Activated T-cell treated with anti-CD3 and anti-CD28 coated beads, Interleukin-2, amount 50 U/mL, for 4 hours (primary cell): ENCODE data around the gene RBM44. TPM values are rescaled to one million over a fixed set of nuclear protein-coding genes. Genes with fewer than 3 reads are reported as not detected.
"Not testable (repeated sequence)": the region's sequence is repeated elsewhere in the genome, so short reads cannot be mapped to it uniquely, and the experiment has no call there.

ENCODE experiments used
- ATAC-seq, 2 donors: fragments of 200-7000 bp; cut with Tn5 transposase; one replicate each; pipeline ENCODE4 v1.10.0; 2021
- DNase-seq: peaks from one replicate; pipeline ENCODE4 v3.0.0-alpha.2; 2020
- H3K27me3 Mint-ChIP-seq: one replicate; pipeline ENCODE4 v1.8.0; 2021; ENCODE audit warnings: low read depth, mixed read lengths
- H3K36me3 Mint-ChIP-seq: one replicate; pipeline ENCODE4 v1.8.0; 2022; ENCODE audit warnings: mixed read lengths; ENCODE audit not compliant: insufficient read depth
- H3K4me1 Mint-ChIP-seq: one replicate; pipeline ENCODE4 v1.8.0; 2021; ENCODE audit warnings: low read depth, mixed read lengths
- H3K4me3 Mint-ChIP-seq: one replicate; pipeline ENCODE4 v1.8.0; 2021; ENCODE audit warnings: mild to moderate bottlenecking, moderate library complexity, mixed read lengths
- H3K9me3 Mint-ChIP-seq: one replicate; pipeline ENCODE4 v1.8.0; 2021; ENCODE audit warnings: mixed read lengths
- total RNA-seq, 3 donors: library from RNA; stranded (reverse); gene quantifications; one replicate each; pipeline ENCODE4 v1.2.1, GENCODE V29; 2021

The RBM44 gene
- total RNA-seq, 3 donors from 2014 or later: 0.33 to 0.69 (median 0.68) TPM

GRCh38 chr2:237868074-237868473 lies 69.5 kb downstream of the RBM44 start:
- not testable (repeated sequence) for H3K4me3 Mint-ChIP-seq, ATAC-seq, H3K4me1 Mint-ChIP-seq, H3K9me3 Mint-ChIP-seq, H3K36me3 Mint-ChIP-seq, DNase-seq
- H3K27me3 Mint-ChIP-seq: peaks cover 37% of the 10 kb centered on the region

DNA sequence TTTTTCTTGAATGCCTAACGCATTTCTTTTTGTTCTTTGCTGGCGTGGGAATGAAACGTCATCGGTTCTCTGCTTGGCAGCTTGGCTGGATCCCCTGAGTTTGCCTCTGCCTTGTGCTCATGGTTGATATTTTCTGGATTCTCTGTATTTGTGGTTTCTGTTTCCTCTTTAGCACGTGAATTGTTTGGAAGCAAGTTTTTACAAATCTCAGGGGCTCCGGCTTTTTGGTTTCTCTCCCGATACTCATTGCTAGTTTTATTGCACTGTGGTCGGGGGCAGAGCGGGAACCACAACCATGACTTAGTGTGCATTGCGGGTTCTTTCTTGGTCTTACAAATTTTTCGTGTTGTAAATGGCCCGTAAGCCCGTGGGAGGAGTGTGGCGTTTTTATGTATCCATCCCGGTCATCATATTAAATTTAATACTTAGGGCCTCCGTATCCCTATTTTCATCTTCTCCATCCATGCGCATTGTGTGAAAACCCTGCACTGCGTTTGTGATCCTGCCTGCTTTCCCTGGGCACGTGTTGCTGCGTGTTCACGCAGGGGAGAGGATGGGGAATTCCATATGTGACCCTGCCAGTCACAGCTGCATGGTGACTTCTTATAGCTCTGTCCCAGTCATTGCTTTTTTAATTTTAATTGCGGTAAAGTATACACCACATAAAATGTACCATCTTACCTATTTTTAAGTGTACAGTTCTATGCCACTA lies 70.2 kb downstream of the RBM44 start:
- peaks cover 13% of the 10 kb centered on the region for H3K4me1 Mint-ChIP-seq
- H3K4me3 Mint-ChIP-seq: peak overlapping the region; percentile 4
- H3K9me3 Mint-ChIP-seq: no peaks in the 10 kb centered on the region
- no peaks in the 10 kb centered on the region for H3K36me3 Mint-ChIP-seq
- peaks cover 34% of the 10 kb centered on the region for H3K27me3 Mint-ChIP-seq
- no peak for ATAC-seq
- no peak for DNase-seq

DNA sequence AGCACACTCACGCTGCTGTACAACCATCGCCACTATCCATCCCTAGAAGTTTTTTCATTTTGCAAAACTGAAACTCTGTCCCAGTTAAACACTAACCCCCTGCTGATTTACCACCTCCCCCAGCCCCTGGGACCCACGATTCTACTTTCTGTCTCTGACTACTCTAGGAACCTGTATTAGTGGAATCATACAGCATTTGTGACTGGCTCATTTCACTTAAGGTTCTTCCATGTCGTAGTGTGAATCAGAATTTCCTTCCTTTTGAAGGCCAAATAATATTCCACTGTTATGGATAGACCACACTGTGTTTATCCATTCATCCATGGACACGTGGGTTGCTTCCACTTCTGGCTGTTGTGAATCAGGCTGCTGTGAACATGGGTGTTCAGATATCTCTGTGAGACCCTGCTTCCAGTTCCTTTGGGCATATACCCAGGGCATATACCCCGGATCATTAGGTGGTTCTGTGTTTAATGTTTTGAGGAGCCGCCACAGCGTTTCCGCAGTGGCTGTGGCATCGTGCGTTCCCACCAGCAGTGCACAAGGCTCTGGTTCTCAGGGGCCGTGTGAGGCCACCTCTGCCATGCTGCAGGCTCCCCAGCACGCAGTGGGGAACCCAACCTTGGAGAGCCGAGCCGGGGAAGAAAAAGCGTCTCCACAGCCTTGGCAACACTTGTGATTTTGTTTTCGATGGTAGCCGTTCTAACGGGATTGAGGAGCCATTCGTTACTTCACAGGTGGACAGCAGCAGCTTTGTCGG lies 70.9 kb downstream of the RBM44 start:
- Mint-ChIP-seq H3K27me3 (peaks cover 31% of the 10 kb centered on the region), H3K9me3 (no peaks in the 10 kb centered on the region), H3K4me1 (peaks cover 16% of the 10 kb centered on the region), H3K4me3 (no peak overlapping the region), H3K36me3 (no peaks in the 10 kb centered on the region)
- DNase-seq (no peak), ATAC-seq (peak in 1 of 2 donors; percentile 14)

DNA sequence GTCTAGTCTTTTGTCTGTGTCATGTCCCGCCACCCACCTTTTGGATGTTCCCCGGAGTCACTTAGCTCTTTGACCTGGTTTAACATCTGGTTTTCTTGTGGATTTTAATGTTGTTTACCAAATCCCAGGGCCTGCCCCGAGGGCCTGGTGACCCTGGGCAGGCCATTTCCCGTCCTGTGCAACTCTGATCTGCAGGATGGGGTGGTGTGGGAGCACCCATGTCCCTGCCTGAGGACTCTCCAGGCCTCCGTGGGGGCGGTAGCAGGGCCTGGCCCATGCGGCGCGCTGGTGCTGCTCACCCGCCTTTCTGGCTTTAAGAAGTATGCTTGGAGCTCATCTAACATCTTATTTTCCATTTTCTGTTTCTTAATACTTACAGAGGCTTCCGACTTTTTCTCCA lies 71.5 kb downstream of the RBM44 start:
- ATAC-seq: no peak
- Mint-ChIP-seq H3K27me3 (peaks cover 28% of the 10 kb centered on the region), H3K9me3 (no peaks in the 10 kb centered on the region), H3K4me1 (peaks cover 16% of the 10 kb centered on the region), H3K4me3 (no peak overlapping the region), H3K36me3 (no peaks in the 10 kb centered on the region)
- no peak for DNase-seq

GRCh38 chr2:237870754-237871651 lies 72.4 kb downstream of the RBM44 start:
- no peak overlapping the region for H3K4me3 Mint-ChIP-seq
- no peaks in the 10 kb centered on the region for H3K9me3 Mint-ChIP-seq
- ATAC-seq (no peak), DNase-seq (no peak)
- H3K4me1 Mint-ChIP-seq: peaks cover 16% of the 10 kb centered on the region
- H3K36me3 Mint-ChIP-seq: no peaks in the 10 kb centered on the region
- peaks cover 28% of the 10 kb centered on the region for H3K27me3 Mint-ChIP-seq

DNA sequence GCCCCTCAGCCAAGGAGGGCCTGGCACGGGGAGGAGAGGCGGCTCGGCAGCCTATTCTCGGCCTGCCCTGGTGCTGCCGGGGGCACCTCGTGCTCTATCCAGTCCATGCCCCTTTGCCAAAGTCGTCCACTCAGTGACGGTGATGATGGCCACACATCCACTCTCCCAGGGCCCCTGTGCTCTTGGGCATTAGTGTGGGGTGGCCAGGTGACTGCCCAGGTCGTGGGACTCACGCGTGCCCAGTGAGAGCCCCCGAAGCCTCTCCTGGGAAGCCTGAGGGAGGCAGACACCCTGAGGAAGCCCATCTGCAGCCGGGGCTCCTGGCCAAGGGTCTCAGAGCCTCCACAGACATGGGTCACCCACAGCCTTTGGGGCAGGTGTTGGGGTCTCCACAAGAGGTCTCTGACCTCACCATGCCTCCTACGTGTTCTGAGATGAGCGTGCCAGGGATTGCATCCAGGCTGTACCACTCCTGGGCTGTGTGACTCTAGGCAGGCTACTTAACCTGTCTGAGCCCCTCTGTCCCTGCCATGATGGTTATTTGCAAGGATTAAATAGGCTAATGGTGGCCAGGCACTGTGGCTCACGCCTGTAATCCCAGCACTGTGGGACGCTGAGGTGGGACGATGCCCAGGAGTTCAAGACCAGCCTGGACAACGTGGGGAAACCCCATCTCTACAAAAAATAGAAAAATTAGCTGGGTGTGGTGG lies 73.8 kb downstream of the RBM44 start:
- H3K4me3 Mint-ChIP-seq: no peak overlapping the region
- H3K27me3 Mint-ChIP-seq: peaks cover 28% of the 10 kb centered on the region
- ATAC-seq (no peak), DNase-seq (no peak)
- peaks cover 16% of the 10 kb centered on the region for H3K4me1 Mint-ChIP-seq
- no peaks in the 10 kb centered on the region for H3K9me3 Mint-ChIP-seq
- H3K36me3 Mint-ChIP-seq: no peaks in the 10 kb centered on the region

DNA sequence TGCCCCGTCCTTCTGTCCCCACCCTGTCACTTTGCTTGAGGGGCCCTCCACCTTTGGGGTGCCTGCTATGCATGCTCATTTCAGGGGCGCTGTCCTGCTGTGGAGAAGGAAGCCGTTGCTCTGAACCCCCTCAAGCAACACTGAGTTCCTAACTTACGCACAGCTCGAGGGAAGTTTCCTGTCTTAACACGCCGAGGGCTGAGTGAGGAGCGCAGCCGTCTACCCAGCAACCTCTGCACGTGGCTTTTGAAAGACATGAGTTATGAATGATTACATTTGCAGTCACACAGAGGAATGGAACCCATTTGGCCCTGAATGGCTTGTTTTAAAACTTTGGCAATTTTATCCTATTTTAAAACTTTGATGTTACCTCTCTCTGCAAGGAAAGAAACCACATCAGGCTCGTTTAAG lies 74.8 kb downstream of the RBM44 start:
- Mint-ChIP-seq H3K4me3 (no peak overlapping the region), H3K27me3 (peaks cover 28% of the 10 kb centered on the region), H3K4me1 (peaks cover 16% of the 10 kb centered on the region), H3K36me3 (no peaks in the 10 kb centered on the region), H3K9me3 (no peaks in the 10 kb centered on the region)
- peak in 1 of 2 donors; percentile 32 for ATAC-seq
- DNase-seq: no peak

DNA sequence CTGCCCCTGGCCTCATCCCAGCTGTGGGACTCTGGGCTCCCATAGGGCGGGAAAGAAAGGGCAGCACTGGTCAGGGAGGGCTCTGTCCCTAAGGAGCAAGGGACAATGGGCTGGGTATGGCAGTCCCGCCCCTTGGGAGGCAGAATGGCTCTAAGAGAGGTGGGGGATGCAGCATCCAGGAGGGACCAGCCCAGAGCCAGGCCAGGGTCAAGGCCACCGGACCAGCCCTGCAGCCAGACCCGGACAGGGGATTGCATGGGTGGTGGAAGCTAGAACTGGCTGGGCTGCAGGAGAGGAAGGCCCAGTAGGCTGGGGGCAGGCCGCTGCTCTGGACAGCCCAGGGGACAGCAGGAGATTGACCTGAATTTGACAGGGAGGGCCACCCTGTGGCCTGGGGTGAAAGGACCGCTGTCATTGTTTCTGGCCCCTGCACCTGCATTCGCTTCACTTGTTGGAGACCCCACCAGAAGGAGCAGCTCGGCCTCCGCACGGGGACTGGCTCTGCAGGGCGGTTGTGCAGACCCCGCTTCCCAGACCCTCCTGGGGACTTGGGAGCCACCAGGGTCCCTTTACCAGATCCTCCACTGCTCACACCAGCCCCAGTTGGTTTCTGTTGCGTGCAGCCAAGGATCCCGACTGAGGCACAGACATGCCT lies 75.4 kb downstream of the RBM44 start:
- H3K4me1 Mint-ChIP-seq: peaks cover 10% of the 10 kb centered on the region
- no peak overlapping the region for H3K4me3 Mint-ChIP-seq
- no peaks in the 10 kb centered on the region for H3K36me3 Mint-ChIP-seq
- peaks cover 25% of the 10 kb centered on the region for H3K27me3 Mint-ChIP-seq
- no peaks in the 10 kb centered on the region for H3K9me3 Mint-ChIP-seq
- ATAC-seq (no peak), DNase-seq (no peak)

DNA sequence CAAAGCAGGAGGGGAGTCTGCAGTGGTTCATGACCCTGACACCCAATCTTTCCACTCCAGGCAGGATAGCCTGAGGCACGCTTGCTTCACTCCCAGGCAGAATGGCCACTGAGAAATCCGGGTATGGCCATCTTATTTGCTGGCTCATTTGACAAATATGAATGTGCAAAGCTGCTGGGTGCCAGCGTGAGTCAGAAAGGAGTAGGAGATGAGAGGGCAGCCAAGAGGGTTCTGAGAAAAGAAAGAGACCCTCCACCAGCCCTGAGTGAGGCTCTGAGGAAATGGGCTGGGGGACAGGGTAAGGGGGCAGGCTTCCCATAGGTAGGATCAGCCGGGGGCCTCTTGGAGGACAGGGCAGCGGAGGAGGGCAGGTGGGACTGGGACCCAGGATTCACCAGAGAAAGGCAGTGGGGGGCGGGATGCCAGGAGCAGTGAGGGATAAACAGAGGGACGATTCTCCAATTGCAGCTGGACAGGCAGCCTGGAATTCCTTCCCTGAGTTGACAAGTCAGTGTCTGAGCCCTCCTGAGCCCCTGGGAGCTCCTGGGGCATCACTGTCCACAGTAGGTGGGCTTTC lies 76.1 kb downstream of the RBM44 start:
- Mint-ChIP-seq H3K4me3 (no peak overlapping the region), H3K9me3 (no peaks in the 10 kb centered on the region), H3K4me1 (peaks cover 6% of the 10 kb centered on the region), H3K36me3 (no peaks in the 10 kb centered on the region), H3K27me3 (peaks cover 18% of the 10 kb centered on the region)
- ATAC-seq (no peak), DNase-seq (no peak)

- no peak for ATAC-seq
- no peaks in the 10 kb centered on the region for H3K36me3 Mint-ChIP-seq
- DNase-seq: no peak
Measured at GRCh38 chr2:237875256-237876060, 76.9 kb downstream of the RBM44 start.

GRCh38 chr2:237876061-237876526 lies 77.5 kb downstream of the RBM44 start:
- DNase-seq (no peak), ATAC-seq (no peak)
- no peak overlapping the region for H3K4me3 Mint-ChIP-seq

More at GRCh38 chr2:237875256-237876060, 76.9 kb downstream of the RBM44 start:
- H3K4me1 Mint-ChIP-seq: peaks cover 6% of the 10 kb centered on the region
- H3K4me3 Mint-ChIP-seq: no peak overlapping the region
- no peaks in the 10 kb centered on the region for H3K9me3 Mint-ChIP-seq
- peaks cover 13% of the 10 kb centered on the region for H3K27me3 Mint-ChIP-seq

DNA sequence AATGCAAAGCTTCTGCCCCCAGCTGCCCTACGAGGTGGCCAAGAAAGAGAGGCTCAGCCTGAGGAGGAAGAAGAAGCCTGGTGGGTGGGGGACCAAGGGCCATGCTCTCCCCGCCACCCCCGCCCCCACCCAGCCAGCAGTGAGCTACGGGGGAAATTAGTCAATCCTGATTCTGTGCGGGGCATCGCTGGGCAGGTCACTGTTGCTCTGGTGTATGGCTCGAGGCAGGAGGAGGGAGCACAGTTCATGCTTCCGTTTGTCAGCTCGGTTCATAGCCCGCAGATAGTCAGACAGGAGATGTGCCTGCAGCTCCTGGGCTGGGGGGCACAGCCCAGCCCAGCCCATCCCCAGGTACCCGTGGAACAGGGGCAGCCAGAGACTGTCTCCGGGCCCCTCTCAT lies 78.0 kb downstream of the RBM44 start:
- Mint-ChIP-seq H3K27me3 (peaks cover 5% of the 10 kb centered on the region), H3K4me3 (no peak overlapping the region), H3K36me3 (no peaks in the 10 kb centered on the region), H3K4me1 (peaks cover 6% of the 10 kb centered on the region), H3K9me3 (peaks cover 3% of the 10 kb centered on the region)
- ATAC-seq: no peak
- DNase-seq: no peak

More at GRCh38 chr2:237876061-237876526, 77.5 kb downstream of the RBM44 start:
- Mint-ChIP-seq H3K9me3 (peaks cover 2% of the 10 kb centered on the region), H3K4me1 (peaks cover 6% of the 10 kb centered on the region), H3K36me3 (no peaks in the 10 kb centered on the region), H3K27me3 (peaks cover 8% of the 10 kb centered on the region)
